Astrocyte of the spinal cord (primary cell): ENCODE data around the gene MED13L.

ENCODE experiments used
- DNase-seq: peaks from one replicate; pipeline ENCODE4 v3.0.0; 2011; ENCODE audit warnings: low read depth, low spot score
- H3K4me3 ChIP-seq: 2 replicates; pipeline ENCODE4 v1.5.1; 2011; ENCODE audit warnings: low read depth, mild to moderate bottlenecking, low read length, moderate library complexity
- in situ Hi-C: cut with HindIII; loops from 2 replicates; pipeline ENCODE4 v1.10.0; 2017; ENCODE audit warnings: low sequenced_read_pairs
- TF ChIP-seq, protein P1 (sequence below): IDR thresholded peaks from 2 replicates; pipeline ENCODE4 v1.5.1; 2012; ENCODE audit warnings: low read depth, mild to moderate bottlenecking, low read length, inconsistent platforms

Gene MED13L

DNA sequence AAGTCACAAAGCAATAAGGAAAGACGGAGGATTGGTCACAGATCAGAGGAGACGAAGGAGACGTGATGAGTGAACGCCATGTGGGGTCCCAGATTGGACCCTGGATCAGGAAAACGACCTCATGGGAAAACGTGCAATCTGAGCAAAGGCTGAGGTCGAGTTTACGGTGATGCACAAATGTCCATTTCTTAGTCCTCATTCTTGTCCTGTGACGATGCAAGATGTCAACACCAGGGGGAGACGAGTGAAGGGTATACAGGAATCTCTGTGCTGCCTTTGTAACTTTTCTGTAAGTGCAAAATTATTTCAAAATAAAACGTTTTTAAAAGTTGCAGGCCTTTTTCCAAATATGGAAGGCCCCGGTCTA, 329.8 kb downstream of the MED13L start:
- DNase-seq: no peak
- in situ Hi-C loops: no loop called here
- TF ChIP-seq, protein P1, sequence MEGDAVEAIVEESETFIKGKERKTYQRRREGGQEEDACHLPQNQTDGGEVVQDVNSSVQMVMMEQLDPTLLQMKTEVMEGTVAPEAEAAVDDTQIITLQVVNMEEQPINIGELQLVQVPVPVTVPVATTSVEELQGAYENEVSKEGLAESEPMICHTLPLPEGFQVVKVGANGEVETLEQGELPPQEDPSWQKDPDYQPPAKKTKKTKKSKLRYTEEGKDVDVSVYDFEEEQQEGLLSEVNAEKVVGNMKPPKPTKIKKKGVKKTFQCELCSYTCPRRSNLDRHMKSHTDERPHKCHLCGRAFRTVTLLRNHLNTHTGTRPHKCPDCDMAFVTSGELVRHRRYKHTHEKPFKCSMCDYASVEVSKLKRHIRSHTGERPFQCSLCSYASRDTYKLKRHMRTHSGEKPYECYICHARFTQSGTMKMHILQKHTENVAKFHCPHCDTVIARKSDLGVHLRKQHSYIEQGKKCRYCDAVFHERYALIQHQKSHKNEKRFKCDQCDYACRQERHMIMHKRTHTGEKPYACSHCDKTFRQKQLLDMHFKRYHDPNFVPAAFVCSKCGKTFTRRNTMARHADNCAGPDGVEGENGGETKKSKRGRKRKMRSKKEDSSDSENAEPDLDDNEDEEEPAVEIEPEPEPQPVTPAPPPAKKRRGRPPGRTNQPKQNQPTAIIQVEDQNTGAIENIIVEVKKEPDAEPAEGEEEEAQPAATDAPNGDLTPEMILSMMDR: no peak
- no peak overlapping the region for H3K4me3 ChIP-seq

DNA sequence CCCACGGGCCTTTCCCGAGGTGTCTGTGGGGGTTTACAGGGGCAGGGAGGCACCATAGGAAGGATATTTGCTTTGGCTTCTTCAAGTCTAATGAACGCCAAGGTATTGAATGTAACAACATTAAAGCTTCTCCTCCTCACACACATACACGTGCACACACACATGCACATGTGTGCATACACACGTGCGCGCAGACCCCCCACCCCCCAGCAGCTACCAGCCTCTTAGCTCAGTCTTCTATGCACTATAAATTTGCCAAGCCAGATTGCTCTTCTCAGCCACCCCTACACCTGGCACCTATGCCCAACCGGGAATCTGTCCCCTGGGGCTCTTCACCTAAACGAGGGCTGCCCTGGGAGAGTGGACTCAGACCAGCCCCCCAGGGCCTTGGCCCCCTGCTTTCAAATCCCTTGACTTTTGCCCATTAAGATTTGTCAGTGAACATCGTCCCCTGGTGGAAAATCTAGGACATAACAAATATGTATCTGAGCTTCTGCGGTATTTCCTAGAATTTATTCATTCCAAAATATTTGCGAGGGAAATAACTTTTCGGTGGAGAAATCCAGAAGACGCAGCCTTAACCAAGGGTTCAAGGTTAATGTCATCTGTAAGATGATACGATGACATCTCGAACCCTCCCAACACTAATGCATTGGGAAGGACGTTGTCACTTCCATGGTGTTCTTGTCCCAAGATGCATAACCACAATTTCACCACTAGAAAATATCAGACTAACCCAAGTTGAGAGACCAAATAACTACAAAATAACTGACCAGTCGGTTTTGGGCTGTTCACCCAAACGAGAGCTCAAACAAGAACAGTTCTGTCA, 330.4 kb downstream of the MED13L start:
- DNase-seq: no peak
- in situ Hi-C loops: no loop called here
- TF ChIP-seq, protein P1: peak; percentile 54
- H3K4me3 ChIP-seq: no peak overlapping the region

DNA sequence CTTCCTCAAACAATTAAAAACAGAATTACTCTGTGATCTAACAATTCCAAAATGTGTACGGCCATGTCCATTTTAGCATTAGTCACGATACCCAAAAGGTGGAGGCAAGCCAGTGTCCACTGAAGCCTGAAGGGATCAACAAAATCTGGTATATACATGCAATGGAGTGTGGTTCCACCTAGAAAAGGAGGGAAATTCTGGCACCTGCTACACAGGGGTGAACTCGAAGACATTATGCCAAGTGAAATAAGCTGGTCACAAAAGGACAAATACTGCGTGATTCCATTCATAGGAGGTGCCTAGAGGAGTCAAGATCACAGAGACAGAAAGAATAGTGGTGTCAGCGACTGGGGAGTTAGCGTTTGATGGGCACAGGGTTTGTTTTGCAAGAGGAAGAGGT, 331.4 kb downstream of the MED13L start:
- in situ Hi-C loops: no loop called here
- no peak overlapping the region for H3K4me3 ChIP-seq
- DNase-seq: no peak
- TF ChIP-seq, protein P1: no peak

DNA sequence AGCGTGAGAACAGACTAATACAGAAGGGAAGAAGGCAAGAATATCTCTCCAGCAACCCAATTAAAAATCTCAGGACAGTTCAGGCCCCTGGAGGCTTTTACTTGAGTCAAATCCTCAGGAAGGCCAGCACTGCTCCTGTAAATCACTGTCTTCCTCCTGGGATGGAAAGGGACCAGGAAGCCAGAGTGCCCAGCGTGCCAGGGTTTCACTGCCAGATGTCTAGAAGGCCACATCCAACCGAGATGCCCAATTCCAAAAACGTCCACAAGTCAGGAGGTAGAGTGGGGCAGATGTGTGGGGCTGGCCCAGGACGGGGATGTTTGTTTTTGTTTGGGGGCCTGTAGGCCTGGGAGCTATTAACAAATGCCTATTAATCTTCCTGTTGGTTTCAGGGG, 332.0 kb downstream of the MED13L start:
- in situ Hi-C loops: no loop called here
- TF ChIP-seq, protein P1: no peak
- DNase-seq: no peak
- no peak overlapping the region for H3K4me3 ChIP-seq

DNA sequence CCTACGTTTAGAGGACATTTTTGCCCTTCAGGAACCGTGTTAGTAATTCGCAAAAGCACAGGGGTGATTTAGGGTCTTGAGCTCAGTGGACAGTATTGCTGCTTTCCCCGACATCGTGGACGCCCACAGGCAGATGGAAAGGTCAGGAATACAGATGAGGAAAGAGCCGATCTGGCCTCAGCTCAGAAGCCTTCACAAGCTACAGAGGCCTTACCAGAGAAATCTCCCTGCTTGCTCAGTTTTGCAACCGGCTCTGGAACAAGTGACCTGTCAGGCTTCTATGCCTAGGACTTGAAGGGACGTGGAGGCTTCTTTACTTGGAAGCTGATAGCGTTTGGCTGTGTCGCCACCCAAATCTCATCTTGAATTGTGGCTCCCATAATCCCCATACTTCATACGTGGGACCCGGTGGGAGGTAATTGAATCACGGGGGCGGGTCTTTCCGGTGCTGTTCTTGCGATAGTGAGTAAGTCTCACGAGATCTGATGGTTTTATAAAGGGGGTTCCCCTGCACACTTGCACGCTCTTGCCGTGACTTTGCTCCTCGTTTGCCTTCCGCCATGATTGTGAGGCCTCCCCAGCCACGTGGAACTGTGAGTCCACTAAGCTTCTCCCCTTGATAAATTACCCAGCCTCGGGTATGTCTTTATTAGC, 332.5 kb downstream of the MED13L start:
- TF ChIP-seq, protein P1: no peak
- DNase-seq: no peak
- in situ Hi-C loops: no loop called here

DNA sequence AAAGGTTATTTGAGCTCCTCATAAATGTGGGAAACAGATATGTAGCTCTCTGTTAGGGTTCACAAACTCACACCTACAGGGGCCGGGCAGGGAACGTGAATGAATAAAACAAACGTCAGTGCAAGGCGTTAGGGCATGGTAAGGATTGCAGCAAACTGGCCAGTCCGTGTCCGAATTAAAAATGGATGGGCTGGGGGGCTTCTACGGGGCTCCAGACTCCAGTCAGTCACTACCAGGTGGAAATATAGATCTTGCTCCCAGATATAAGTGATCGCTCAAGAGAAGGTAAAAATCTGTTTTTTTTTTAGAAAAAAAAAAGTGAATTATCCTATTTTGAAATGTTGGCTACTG, 333.1 kb downstream of the MED13L start:
- in situ Hi-C loops: no loop called here
- H3K4me3 ChIP-seq: no peak overlapping the region
- no peak for DNase-seq
- TF ChIP-seq, protein P1: no peak

More for the DNA sequence above, 332.5 kb downstream of the MED13L start:
- no peak overlapping the region for H3K4me3 ChIP-seq
